GM21447 (cell line): ENCODE results near the gene PMS2.
"Not testable (repeated sequence)": the region's sequence is repeated elsewhere in the genome, so short reads cannot be mapped to it uniquely, and the experiment has no call there.

Source experiments
- ATAC-seq: cut with Tn5 transposase; IDR thresholded peaks from one replicate; pipeline ENCODE4 v1.9.1; 2021; ENCODE audit not compliant: unreplicated experiment

PMS2 gene

DNA sequence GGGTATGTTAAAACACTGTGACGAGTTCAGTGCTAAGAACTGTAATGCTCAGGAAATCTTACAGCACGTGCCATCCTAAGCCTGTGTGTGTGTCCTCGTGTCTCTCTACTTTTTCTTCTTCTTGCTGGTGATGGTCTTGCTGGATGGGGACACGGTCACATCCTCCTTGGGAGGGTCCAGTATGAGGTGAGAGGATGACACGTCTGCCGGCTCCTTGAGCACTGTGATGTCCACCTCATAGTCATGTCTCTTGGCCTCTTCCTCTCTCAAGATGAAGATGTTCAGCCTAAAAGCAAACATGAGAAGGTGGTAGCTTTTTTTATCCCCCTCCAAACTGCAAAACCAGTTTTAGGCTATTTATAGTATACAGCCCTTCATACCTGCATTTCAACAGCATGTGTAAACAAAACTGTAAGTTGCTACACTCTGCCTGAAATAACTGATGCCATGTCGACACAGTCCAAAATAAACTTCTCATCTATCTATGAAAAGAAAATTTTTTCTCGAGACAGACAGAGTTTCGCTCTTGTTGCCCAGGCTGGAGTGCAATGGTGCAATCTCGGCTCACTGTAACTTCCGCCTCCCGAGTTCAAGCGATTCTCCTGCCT, 82.5 kb downstream of the PMS2 start:
- not testable (repeated sequence) for ATAC-seq

DNA sequence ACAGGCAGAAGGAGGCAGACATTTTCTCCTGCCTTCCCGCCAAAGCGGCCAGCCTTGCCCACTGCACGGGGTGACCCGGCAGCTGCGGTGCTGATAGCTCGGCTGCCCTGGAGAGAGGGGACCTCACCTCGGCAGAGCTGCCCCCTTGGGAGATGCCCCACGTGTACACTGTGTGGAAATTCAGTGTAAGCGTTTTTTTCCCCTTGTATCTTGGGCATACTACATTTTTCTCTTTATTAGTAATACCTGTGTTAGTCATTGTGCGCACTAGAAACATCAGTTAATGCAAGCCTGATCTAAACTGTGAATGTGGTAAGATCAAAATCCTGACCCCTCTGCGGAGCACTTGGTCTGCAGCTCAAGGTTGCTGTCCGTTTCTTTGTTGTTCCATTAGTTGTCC, 84.2 kb downstream of the PMS2 start:
- not testable (repeated sequence) for ATAC-seq

DNA sequence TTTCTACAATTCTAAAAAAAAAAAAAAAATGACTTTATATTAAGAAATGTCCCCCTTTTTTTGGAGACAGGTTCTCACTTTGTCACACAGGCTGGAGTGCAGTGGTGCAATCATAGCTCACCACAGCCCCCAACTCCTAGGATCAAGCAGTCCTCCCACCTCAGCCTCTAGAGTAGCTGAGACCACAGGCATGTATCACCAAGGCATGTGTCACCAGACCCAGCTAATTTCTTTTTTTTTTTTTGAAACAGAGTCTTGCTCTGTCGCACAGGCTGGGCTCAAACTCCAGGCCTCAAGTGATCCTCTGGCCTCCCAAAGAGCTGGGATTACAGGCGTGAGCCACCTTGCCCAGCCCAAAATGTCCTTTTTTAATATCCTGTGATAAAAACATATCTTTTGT, 84.7 kb downstream of the PMS2 start:
- not testable (repeated sequence) for ATAC-seq
